ENCODE data around the gene MST1.

DNA sequence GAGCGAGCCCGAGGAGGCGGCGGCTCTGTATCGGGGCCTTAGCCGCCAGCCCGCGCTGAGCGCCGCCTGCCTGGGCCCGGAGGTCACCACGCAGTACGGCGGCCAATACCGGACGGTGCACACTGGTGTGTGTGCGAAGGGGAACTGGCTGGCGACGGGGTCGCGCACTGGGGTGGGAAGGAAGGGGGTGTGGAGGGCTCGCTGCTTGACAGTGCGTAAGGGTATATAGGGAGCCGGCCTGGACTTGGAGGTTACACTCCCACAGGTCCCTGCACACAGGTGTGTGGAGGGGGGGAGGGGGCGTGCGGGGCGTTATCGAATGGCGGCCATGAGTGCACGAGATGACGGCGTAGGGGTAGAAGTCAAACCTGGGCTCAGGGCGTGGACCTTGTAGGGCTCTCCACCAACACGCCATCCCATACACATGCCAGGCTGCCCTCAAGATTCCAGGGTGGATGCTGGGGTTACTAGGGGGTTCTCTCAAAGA lies 14.7 kb downstream of the MST1 start:
- TF ChIP-seq, protein P1, sequence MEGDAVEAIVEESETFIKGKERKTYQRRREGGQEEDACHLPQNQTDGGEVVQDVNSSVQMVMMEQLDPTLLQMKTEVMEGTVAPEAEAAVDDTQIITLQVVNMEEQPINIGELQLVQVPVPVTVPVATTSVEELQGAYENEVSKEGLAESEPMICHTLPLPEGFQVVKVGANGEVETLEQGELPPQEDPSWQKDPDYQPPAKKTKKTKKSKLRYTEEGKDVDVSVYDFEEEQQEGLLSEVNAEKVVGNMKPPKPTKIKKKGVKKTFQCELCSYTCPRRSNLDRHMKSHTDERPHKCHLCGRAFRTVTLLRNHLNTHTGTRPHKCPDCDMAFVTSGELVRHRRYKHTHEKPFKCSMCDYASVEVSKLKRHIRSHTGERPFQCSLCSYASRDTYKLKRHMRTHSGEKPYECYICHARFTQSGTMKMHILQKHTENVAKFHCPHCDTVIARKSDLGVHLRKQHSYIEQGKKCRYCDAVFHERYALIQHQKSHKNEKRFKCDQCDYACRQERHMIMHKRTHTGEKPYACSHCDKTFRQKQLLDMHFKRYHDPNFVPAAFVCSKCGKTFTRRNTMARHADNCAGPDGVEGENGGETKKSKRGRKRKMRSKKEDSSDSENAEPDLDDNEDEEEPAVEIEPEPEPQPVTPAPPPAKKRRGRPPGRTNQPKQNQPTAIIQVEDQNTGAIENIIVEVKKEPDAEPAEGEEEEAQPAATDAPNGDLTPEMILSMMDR (IDR thresholded peaks at IDR 0.05) = no peak
- TF ChIP-seq POLR2A (IDR thresholded peaks at IDR 0.05) = no peak
